ENCODE data around the gene RBBP6.

Gene RBBP6

DNA sequence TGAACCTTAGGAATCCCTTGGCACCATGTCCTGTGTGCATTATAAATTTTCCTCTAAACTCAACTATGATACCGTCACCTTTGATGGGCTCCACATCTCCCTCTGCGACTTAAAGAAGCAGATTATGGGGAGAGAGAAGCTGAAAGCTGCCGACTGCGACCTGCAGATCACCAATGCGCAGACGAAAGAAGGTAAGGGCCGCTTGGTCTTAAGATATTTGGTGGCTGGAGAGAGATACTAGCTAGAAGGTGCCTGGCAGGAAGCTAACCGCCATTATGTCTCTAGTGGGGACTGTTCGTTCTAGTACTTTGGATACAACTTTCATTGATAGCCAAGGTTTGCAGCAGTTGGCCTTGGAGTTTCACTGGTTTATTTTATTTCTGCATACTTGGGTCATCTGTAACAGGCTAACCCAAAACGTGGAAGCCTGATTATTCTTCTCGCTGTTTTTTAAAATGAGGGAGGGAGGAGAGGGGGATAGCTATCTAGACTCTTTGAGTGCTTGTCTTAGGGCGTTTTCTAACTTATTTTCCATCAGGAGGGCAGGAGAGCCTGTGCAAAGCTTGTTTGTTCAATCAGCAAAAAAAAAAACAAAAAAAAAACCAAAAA, 1.3 kb downstream of the RBBP6 start:
- peak; percentile 28 for DNase-seq (ENCODE audit: low read depth)
- TF ChIP-seq, protein P1, sequence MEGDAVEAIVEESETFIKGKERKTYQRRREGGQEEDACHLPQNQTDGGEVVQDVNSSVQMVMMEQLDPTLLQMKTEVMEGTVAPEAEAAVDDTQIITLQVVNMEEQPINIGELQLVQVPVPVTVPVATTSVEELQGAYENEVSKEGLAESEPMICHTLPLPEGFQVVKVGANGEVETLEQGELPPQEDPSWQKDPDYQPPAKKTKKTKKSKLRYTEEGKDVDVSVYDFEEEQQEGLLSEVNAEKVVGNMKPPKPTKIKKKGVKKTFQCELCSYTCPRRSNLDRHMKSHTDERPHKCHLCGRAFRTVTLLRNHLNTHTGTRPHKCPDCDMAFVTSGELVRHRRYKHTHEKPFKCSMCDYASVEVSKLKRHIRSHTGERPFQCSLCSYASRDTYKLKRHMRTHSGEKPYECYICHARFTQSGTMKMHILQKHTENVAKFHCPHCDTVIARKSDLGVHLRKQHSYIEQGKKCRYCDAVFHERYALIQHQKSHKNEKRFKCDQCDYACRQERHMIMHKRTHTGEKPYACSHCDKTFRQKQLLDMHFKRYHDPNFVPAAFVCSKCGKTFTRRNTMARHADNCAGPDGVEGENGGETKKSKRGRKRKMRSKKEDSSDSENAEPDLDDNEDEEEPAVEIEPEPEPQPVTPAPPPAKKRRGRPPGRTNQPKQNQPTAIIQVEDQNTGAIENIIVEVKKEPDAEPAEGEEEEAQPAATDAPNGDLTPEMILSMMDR (IDR thresholded peaks at IDR 0.05; ENCODE audit: insufficient read depth, low read depth, low read length, missing control alignments) = no peak
- H3K4me3 ChIP-seq (ENCODE audit: low read length) = peak overlapping the region; percentile 86

DNA sequence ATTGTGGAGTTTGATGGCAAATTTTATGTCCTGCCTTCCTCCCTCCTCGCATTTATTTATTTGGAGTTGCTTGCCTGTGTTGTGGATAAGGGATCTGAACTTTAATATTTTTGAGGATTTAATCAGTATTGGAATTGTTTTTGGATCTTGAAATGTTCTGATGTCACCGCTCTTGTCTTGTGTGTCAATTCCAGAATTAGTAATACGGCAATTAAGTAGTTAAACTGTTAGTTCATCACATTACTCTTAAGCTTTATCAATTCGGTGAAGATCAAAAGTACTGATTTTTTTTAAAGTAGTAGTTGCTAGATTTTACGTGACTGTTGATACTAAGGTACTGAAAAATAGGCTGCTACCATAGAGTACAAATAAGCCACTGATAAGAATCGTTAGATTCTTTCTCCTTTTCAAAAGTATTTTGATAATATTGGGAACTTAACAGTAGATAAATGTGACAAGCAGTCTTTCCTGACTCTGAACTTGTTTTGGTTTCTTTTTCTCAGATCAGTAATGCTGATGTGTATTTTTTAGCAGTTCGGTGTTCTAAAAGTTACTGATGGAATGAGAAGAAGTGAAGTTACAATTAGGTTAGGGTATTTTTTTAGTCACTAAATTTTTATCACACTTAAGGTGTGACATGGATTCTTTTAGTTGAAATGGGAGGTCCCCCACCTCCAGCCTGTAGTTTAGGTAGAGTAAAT, 2.0 kb downstream of the RBBP6 start:
- no peak for DNase-seq (ENCODE audit: low read depth)
- H3K4me3 ChIP-seq (ENCODE audit: low read length) = peak overlapping the region; percentile 86
- TF ChIP-seq, protein P1 (IDR thresholded peaks at IDR 0.05; ENCODE audit: insufficient read depth, low read depth, low read length, missing control alignments) = no peak

GRCh38 chr16:24543949-24544348, 4.6 kb downstream of the RBBP6 start:
- no peak for DNase-seq (ENCODE audit: low read depth)
- TF ChIP-seq, protein P1 (IDR thresholded peaks at IDR 0.05; ENCODE audit: insufficient read depth, low read depth, low read length, missing control alignments) = no peak
- H3K4me3 ChIP-seq (ENCODE audit: low read length) = no peak overlapping the region

DNA sequence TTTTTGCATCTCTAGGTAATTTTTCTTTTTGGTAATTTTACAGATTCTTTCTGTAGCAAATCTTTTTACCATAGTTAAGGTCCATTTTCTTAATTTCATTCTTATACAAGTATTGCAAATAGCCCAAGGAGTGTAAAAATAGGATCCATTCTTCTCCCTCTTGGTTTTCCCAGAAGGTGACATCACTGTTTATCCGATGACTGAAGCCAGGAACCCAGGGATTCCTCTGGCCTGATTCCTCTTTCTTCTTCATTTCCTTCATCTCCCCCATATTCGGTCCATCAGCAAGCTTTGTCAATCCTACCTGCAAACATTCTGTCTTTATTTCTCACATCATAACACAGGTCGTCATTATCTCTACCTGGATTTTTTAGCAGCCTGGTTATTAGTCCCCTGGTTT, 5.3 kb downstream of the RBBP6 start:
- no peak overlapping the region for H3K4me3 ChIP-seq (ENCODE audit: low read length)
- peak; percentile 17 for DNase-seq (ENCODE audit: low read depth)
- TF ChIP-seq, protein P1 (IDR thresholded peaks at IDR 0.05; ENCODE audit: insufficient read depth, low read depth, low read length, missing control alignments) = no peak

GRCh38 chr16:24550295-24550694, 10.9 kb downstream of the RBBP6 start:
- TF ChIP-seq, protein P1 (IDR thresholded peaks at IDR 0.05; ENCODE audit: insufficient read depth, low read depth, low read length, missing control alignments) = no peak
- H3K4me3 ChIP-seq (ENCODE audit: low read length) = no peak overlapping the region
- DNase-seq (ENCODE audit: low read depth) = no peak

GRCh38 chr16:24552705-24553246, 13.4 kb downstream of the RBBP6 start:
- no peak for DNase-seq (ENCODE audit: low read depth)
- TF ChIP-seq, protein P1 (IDR thresholded peaks at IDR 0.05; ENCODE audit: insufficient read depth, low read depth, low read length, missing control alignments) = no peak
- H3K4me3 ChIP-seq (ENCODE audit: low read length) = no peak overlapping the region

Measured in epithelial cell of esophagus (primary cell).